ENCODE results near the gene JADE2. TPM values are rescaled to one million over a fixed set of nuclear protein-coding genes. Genes with fewer than 3 reads are reported as not detected.
A peak's percentile ranks its signal among the peaks of the same experiment; 100 is the strongest.

The JADE2 gene
- total RNA-seq, 2 experiments from 2014 or later: 58.1 to 68.0 TPM

DNA sequence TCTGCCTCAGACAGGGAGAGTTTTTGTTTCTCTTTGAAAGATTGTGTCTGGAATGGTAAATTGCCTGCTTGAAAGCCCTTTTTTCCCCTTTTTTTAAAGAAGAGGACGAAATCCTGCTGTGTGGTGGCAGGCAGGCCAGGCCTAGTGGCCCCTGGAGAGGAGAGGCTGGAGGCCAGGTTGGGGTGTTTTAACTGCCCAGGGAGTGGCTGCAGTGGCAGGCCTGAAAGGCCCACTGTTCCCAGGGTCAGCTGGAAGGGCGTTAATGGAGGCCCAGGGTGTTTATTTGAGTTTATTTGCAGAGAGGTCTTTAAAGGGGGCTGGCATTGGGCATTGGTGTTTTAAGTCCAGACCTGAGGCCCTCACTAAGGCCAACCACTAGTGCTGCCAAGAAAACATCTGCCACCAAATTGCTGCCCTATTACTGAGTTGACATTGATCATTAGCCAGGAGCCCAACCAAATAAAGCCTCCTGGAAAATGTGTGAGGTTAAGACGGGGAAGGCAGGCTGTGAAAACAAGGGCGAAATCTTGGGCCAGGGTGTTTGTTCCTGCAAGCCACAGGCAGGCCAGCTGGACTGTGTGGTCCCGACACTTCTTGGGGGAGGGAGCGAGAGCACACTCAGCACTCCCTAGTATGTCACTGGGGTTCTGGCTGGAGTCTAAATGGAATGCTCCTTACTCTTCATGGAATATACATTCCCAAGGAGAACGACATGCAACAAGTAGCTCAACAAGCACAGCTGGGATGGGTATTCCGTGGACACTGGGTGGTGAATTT lies 5.0 kb downstream of the JADE2 start:
- intact Hi-C loops (cut with DNase I, micrococcal nuclease): no loop called here
- ChIA-PET CTCF (interaction anchor here (0.7 to 2.2 kb wide), 7 partner anchors 14 to 121 kb away, joined by 3 to 10 read pairs (median 7); partner anchors contain the start of gene CDKN2AIPNL), POLR2A (interaction anchor here (0.6 to 2.6 kb wide), 3 partner anchors 13 to 537 kb away, joined by 5 to 7 read pairs (median 6); no protein-coding TSS in a partner anchor)
- Mint-ChIP-seq H3K9me3 (ENCODE audit: low read depth) (no peaks in the 10 kb centered on the region), H3K27ac (peak overlapping the region; percentile 60), H3K4me1 (peaks cover 68% of the 10 kb centered on the region), H3K36me3 (ENCODE audit: low read depth) (peaks cover 2% of the 10 kb centered on the region), H3K27me3 (no peaks in the 10 kb centered on the region), H3K4me3 (no peak overlapping the region)
- ATAC-seq (no peak), DNase-seq (no peak)

- CTCF ChIA-PET: interaction anchor here (0.5 to 1.4 kb wide), 7 partner anchors 8 to 184 kb away, joined by 3 to 4 read pairs (median 3); partner anchors contain the start of gene CDKN2AIPNL
- peak overlapping the region; percentile 22 for H3K27ac Mint-ChIP-seq
- H3K4me3 Mint-ChIP-seq: no peak overlapping the region
- no peaks in the 10 kb centered on the region for H3K27me3 Mint-ChIP-seq
- DNase-seq (no peak), ATAC-seq (no peak)
- intact Hi-C loops (cut with DNase I, micrococcal nuclease): no loop called here
- H3K9me3 Mint-ChIP-seq (ENCODE audit: low read depth): no peaks in the 10 kb centered on the region
- H3K36me3 Mint-ChIP-seq (ENCODE audit: low read depth): peaks cover 5% of the 10 kb centered on the region
- H3K4me1 Mint-ChIP-seq: peaks cover 88% of the 10 kb centered on the region
- POLR2A ChIA-PET: interaction anchor here (0.7 kb wide), 1 partner anchor 293 kb away, joined by 3 read pairs; no protein-coding TSS in a partner anchor
Measured at GRCh38 chr5:134533115-134533815, 7.8 kb downstream of the JADE2 start.

- CTCF ChIA-PET: interaction anchor here (0.6 to 1.5 kb wide), 7 partner anchors 10 to 123 kb away, joined by 3 to 7 read pairs (median 3); partner anchors contain the start of gene CDKN2AIPNL
- ATAC-seq (no peak), DNase-seq (no peak)
- POLR2A ChIA-PET: interaction anchor here (0.7 to 0.9 kb wide), 2 partner anchors 11 to 292 kb away, joined by 3 read pairs; no protein-coding TSS in a partner anchor
- intact Hi-C loops (cut with DNase I, micrococcal nuclease): no loop called here
- no peaks in the 10 kb centered on the region for H3K9me3 Mint-ChIP-seq (ENCODE audit: low read depth)
- H3K27ac Mint-ChIP-seq: peak overlapping the region; percentile 23
- peaks cover 9% of the 10 kb centered on the region for H3K36me3 Mint-ChIP-seq (ENCODE audit: low read depth)
- H3K4me1 Mint-ChIP-seq: peaks cover 79% of the 10 kb centered on the region
- no peaks in the 10 kb centered on the region for H3K27me3 Mint-ChIP-seq
- H3K4me3 Mint-ChIP-seq: no peak overlapping the region
Measured at GRCh38 chr5:134534058-134534725, 8.7 kb downstream of the JADE2 start.

DNA sequence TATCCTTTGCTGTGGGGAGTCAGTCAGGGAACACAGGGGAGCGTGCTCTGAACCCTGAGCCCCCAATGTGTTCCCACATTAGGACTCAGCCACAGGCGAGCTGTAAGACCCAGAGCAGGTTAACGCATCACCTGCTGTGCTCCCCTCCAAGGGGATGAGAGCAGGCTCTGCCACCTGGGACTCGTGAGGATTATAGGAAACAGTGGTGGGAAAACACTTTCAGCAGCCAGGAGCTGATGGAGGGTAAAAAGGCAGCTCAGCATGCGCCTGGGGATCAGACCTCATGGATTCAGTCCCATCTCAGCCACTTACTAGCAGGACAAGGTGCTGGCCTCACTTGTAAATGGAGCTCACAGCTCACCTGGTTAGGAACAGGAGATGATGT lies 9.2 kb downstream of the JADE2 start:
- H3K4me3 Mint-ChIP-seq: no peak overlapping the region
- POLR2A ChIA-PET: interaction anchor here (0.9 kb wide), 1 partner anchor 11 kb away, joined by 3 read pairs; no protein-coding TSS in a partner anchor
- peaks cover 73% of the 10 kb centered on the region for H3K4me1 Mint-ChIP-seq
- H3K27ac Mint-ChIP-seq: peak overlapping the region; percentile 56
- peaks cover 12% of the 10 kb centered on the region for H3K36me3 Mint-ChIP-seq (ENCODE audit: low read depth)
- no peak for DNase-seq
- ATAC-seq: no peak
- H3K9me3 Mint-ChIP-seq (ENCODE audit: low read depth): no peaks in the 10 kb centered on the region
- intact Hi-C loops (cut with DNase I, micrococcal nuclease): no loop called here
- CTCF ChIA-PET: interaction anchor here (1.1 to 1.5 kb wide), 4 partner anchors 9 to 21 kb away, joined by 3 to 7 read pairs (median 4); no protein-coding TSS in a partner anchor
- H3K27me3 Mint-ChIP-seq: no peaks in the 10 kb centered on the region

GRCh38 chr5:134536876-134537275 lies 11.4 kb downstream of the JADE2 start:
- intact Hi-C loops (cut with DNase I, micrococcal nuclease): no loop called here
- Mint-ChIP-seq H3K27me3 (no peaks in the 10 kb centered on the region), H3K9me3 (ENCODE audit: low read depth) (no peaks in the 10 kb centered on the region), H3K36me3 (ENCODE audit: low read depth) (peaks cover 26% of the 10 kb centered on the region), H3K4me3 (no peak overlapping the region), H3K27ac (peak overlapping the region; percentile 48), H3K4me1 (peaks cover 76% of the 10 kb centered on the region)
- ATAC-seq (no peak), DNase-seq (no peak)
- CTCF ChIA-PET: interaction anchor here (0.5 to 1.6 kb wide), 4 partner anchors 10 to 74 kb away, joined by 3 to 6 read pairs (median 4); no protein-coding TSS in a partner anchor
- POLR2A ChIA-PET: no interaction called here

DNA sequence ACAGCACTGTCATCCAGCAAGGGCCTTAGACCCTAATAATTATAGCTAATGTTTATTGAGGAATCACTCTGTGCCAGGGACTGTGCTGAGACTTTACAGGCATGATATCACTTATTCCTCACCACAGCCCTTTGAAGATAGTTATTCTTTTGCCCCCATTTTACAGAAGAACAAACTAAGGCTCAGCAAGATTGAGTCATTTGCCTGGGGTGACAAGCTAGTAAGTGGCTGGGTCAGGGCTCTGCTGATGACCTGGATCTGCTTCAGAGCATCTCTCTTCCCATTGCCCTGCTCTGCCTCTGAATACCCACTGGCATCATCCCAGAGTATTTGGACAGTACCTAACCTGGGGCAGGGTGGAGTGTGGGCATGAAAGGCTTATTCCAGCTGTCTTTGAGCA lies 11.8 kb downstream of the JADE2 start:
- ChIA-PET POLR2A (no interaction called here), CTCF (interaction anchor here (0.5 to 1.6 kb wide), 6 partner anchors 10 to 74 kb away, joined by 3 to 6 read pairs (median 4); no protein-coding TSS in a partner anchor)
- Mint-ChIP-seq H3K36me3 (ENCODE audit: low read depth) (peaks cover 30% of the 10 kb centered on the region), H3K4me1 (peaks cover 75% of the 10 kb centered on the region), H3K4me3 (no peak overlapping the region), H3K27me3 (no peaks in the 10 kb centered on the region), H3K9me3 (ENCODE audit: low read depth) (no peaks in the 10 kb centered on the region), H3K27ac (peak overlapping the region; percentile 48)
- no peak for ATAC-seq
- no peak for DNase-seq
- intact Hi-C loops (cut with DNase I, micrococcal nuclease): no loop called here

DNA sequence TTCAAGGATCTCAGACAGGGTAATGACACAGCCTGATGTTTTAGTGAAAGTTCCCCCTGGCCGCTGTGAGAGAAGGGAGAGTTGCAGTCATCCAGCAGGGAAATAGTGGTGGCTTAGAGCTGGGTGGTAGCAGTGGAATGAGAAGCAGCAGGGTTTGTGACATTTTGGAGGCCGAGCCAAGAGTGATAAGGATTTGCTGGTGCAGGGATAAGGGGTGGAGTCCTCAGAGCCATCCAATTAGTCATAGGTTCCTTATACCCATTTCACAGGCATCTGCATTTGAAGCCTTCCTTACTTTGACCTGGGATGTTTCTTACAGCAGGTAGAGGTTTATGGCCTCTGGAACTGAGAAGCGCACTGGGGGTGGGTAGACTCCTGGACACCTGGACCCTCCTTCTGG lies 12.8 kb downstream of the JADE2 start:
- CTCF ChIA-PET: interaction anchor here (0.7 to 1.6 kb wide), 5 partner anchors 11 to 309 kb away, joined by 3 to 4 read pairs (median 3); no protein-coding TSS in a partner anchor
- H3K27ac Mint-ChIP-seq: no peak overlapping the region

GRCh38 chr5:134539732-134540131 lies 14.3 kb downstream of the JADE2 start:
- CTCF ChIA-PET: interaction anchor here (0.7 to 1.6 kb wide), 3 partner anchors 12 to 135 kb away, joined by 4 to 8 read pairs (median 5); no protein-coding TSS in a partner anchor
- POLR2A ChIA-PET: interaction anchor here (0.6 kb wide), 1 partner anchor 17 kb away, joined by 3 read pairs; no protein-coding TSS in a partner anchor
- DNase-seq (no peak), ATAC-seq (no peak)
- Mint-ChIP-seq H3K27me3 (no peaks in the 10 kb centered on the region), H3K9me3 (ENCODE audit: low read depth) (no peaks in the 10 kb centered on the region), H3K27ac (no peak overlapping the region), H3K4me3 (no peak overlapping the region), H3K36me3 (ENCODE audit: low read depth) (peaks cover 30% of the 10 kb centered on the region), H3K4me1 (peaks cover 67% of the 10 kb centered on the region)
- intact Hi-C loops (cut with DNase I, micrococcal nuclease): no loop called here

More for the DNA sequence above, 12.8 kb downstream of the JADE2 start:
- DNase-seq (no peak), ATAC-seq (peak; percentile 33)
- Mint-ChIP-seq H3K4me3 (no peak overlapping the region), H3K36me3 (ENCODE audit: low read depth) (peaks cover 30% of the 10 kb centered on the region), H3K27me3 (no peaks in the 10 kb centered on the region), H3K4me1 (peaks cover 66% of the 10 kb centered on the region), H3K9me3 (ENCODE audit: low read depth) (no peaks in the 10 kb centered on the region)
- intact Hi-C loops (cut with DNase I, micrococcal nuclease): no loop called here
- POLR2A ChIA-PET: no interaction called here

DNA sequence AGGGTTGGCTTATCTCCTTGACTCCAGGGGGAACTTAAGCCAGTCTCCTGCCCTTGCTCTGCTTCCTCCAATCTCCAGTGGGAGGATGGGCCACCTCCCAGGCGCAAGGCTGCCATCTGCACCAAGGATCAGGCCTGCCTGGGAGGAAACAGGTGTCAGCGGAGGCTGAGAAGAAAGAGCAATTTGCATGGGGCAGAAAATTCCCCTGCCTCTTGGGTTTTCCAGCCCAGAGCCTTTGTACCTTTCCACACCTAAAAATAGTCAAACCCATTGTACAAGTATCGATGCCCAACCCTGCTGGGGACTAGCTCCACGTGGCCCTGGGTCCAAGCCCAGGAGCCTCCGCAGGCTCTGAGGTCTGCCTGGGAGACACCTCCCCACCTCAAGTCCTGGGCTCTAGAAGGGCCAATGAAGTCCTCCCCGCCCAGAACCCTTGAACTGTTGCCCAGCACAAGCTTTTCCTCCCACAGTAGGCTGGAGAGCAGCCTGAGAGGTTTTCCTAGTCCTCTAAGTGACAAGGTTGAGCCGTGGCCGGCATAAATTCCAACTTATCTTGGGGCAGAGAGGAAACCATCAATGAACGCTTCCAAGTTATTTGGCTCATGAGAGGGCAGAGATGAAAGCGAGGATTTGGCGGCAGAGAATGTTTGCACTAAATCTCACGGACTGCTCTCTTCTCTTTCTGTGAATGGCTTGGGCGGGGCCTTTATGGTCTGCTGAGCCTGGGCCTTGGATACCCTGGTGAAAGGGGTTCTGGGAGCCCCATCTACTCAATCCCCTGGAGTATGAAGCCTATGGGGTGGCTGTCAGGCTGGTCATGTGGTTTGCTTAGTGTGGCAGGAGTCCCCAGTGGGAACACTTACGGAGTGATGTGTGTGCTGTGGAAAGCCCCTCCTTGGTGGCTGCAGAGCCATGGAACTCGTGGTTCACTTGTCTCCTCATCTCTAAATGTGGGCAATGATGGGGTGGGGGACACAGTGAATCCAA lies 15.6 kb downstream of the JADE2 start:
- H3K27ac Mint-ChIP-seq: peak overlapping the region; percentile 51
- no peak for DNase-seq
- H3K4me3 Mint-ChIP-seq: no peak overlapping the region
- H3K36me3 Mint-ChIP-seq (ENCODE audit: low read depth): peaks cover 37% of the 10 kb centered on the region
- no peaks in the 10 kb centered on the region for H3K9me3 Mint-ChIP-seq (ENCODE audit: low read depth)
- no peak for ATAC-seq
- intact Hi-C loops (cut with DNase I, micrococcal nuclease): no loop called here
- H3K4me1 Mint-ChIP-seq: peaks cover 68% of the 10 kb centered on the region
- no peaks in the 10 kb centered on the region for H3K27me3 Mint-ChIP-seq
- ChIA-PET POLR2A (interaction anchor here (0.5 to 1.8 kb wide), 4 partner anchors 11 to 32 kb away, joined by 3 to 7 read pairs (median 5); no protein-coding TSS in a partner anchor), CTCF (interaction anchor here (0.9 to 1.6 kb wide), 4 partner anchors 9 to 46 kb away, joined by 3 to 8 read pairs (median 4); no protein-coding TSS in a partner anchor)

Data from activated CD4-positive, alpha-beta T cell treated with anti-CD3 and anti-CD28 coated beads for 36 hours (primary cell).